GM23248 (cell line): Measurements from ENCODE around the gene OR1K1.
"Not testable (repeated sequence)": the region's sequence is repeated elsewhere in the genome, so short reads cannot be mapped to it uniquely, and the experiment has no call there.

Source experiments
- EZH2 ChIP-seq: fragments of 200-600 bp; sonication (generic); IDR thresholded peaks from 2 replicates; pipeline ENCODE4 v1.6.1; 2018; ENCODE audit warnings: antibody characterized with exemption, mild to moderate bottlenecking; ENCODE audit not compliant: insufficient read depth, poor library complexity, severe bottlenecking
- EZH2phosphoT487 ChIP-seq: fragments of 200-600 bp; sonication (generic); IDR thresholded peaks from 2 replicates; pipeline ENCODE4 v1.6.1; 2018; ENCODE audit warnings: antibody characterized with exemption, moderate library complexity, mild to moderate bottlenecking, low read depth; ENCODE audit not compliant: insufficient read depth

GRCh38 chr9:122809261-122809660, 9.3 kb downstream of the OR1K1 start:
- TF ChIP-seq EZH2phosphoT487, EZH2: not testable (repeated sequence)
